SU-DHL-6 (cell line): ENCODE data around the gene NEK6.

Experiments
- EZH2phosphoT487 ChIP-seq: fragments of 200-600 bp; sonication (generic), shearing (Covaris generic); conservative IDR thresholded peaks from 2 replicates; pipeline ENCODE4 v1.6.1; 2018; ENCODE audit warnings: mild to moderate bottlenecking, antibody characterized with exemption, low read length, moderate library complexity, mixed read lengths
- TF ChIP-seq, protein P1 (sequence below): fragments of 200-600 bp; sonication (generic); IDR thresholded peaks from one replicate; pipeline ENCODE4 v1.5.1; 2017; ENCODE audit warnings: antibody characterized with exemption, mild to moderate bottlenecking, low read length, moderate library complexity; ENCODE audit not compliant: insufficient read depth, poor library complexity, severe bottlenecking

DNA sequence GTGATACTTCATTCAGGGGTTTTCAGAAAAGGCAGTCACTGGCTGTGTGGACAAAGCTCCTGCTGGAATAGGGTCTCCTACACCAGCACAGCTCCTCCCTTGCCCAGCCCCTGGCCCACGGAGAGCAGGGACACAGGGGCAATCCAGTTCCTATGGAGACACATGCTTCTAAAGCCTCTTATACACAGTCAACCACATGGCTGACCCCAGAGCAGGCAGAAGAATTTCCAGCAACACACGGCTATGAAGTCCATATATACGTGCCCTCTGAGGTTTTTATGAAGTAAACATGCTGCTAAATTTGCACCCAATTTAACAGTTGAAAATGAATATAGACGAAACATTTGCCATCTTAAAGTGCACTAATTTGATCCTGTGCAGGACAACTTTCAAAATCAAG lies 138.1 kb downstream of the NEK6 start:
- TF ChIP-seq, protein P1, sequence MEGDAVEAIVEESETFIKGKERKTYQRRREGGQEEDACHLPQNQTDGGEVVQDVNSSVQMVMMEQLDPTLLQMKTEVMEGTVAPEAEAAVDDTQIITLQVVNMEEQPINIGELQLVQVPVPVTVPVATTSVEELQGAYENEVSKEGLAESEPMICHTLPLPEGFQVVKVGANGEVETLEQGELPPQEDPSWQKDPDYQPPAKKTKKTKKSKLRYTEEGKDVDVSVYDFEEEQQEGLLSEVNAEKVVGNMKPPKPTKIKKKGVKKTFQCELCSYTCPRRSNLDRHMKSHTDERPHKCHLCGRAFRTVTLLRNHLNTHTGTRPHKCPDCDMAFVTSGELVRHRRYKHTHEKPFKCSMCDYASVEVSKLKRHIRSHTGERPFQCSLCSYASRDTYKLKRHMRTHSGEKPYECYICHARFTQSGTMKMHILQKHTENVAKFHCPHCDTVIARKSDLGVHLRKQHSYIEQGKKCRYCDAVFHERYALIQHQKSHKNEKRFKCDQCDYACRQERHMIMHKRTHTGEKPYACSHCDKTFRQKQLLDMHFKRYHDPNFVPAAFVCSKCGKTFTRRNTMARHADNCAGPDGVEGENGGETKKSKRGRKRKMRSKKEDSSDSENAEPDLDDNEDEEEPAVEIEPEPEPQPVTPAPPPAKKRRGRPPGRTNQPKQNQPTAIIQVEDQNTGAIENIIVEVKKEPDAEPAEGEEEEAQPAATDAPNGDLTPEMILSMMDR = no peak
- no peak for TF ChIP-seq EZH2phosphoT487
